ENCODE data around the gene AGPAT1. TPM values are rescaled to one million over a fixed set of nuclear protein-coding genes. Genes with fewer than 3 reads are reported as not detected.

Gene AGPAT1
- polyA plus RNA-seq, 1 donor (not counting 4 experiments of a cell fraction or from before 2014, with no cell fraction given): 46.4 TPM

GRCh38 chr6:32163559-32164258 is 12.2 kb downstream of the AGPAT1 start:
- H3K79me2 ChIP-seq (ENCODE audit: control insufficient read depth, insufficient read depth, low read length): no peaks in the 10 kb centered on the region
- H3K9ac ChIP-seq (ENCODE audit: control insufficient read depth, extremely low read depth, insufficient read depth, low read length): no peak overlapping the region
- H3K9me1 ChIP-seq (ENCODE audit: control insufficient read depth, extremely low read depth, insufficient read depth, low read length): no peaks in the 10 kb centered on the region
- no peaks in the 10 kb centered on the region for H3K27me3 ChIP-seq (ENCODE audit: control insufficient read depth, extremely low read depth, insufficient read depth, low read length)
- H3K27ac ChIP-seq (ENCODE audit: control insufficient read depth, insufficient read depth, low read length): no peak overlapping the region
- H3K4me2 ChIP-seq (ENCODE audit: control insufficient read depth, extremely low read depth, insufficient read depth, low read depth, low read length): no peak overlapping the region
- TF ChIP-seq CTCF (optimal IDR thresholded peaks at IDR 0.05 in 1 of 3, IDR thresholded peaks at IDR 0.05 in 1 of 3, conservative IDR thresholded peaks at IDR 0.05 in 1 of 3; ENCODE audit: extremely low read depth in 1 of 3, insufficient read depth in 2 of 3, low read length in 3 of 3) (no peak), EZH2 (IDR thresholded peaks at IDR 0.05; ENCODE audit: low read length) (no peak)
- H4K20me1 ChIP-seq (ENCODE audit: control insufficient read depth, extremely low read depth, insufficient read depth, low read length): no peaks in the 10 kb centered on the region
- no peak overlapping the region for H2AFZ ChIP-seq (ENCODE audit: control insufficient read depth, low read length)
- dilution Hi-C loops (cut with MboI; ENCODE audit: extremely low pct_ligation_motif_present, low sequenced_read_pairs): no loop called here
- DNase-seq (ENCODE audit: low read depth, low spot score): no peak
- no peak for FAIRE-seq
- H3K9me3 ChIP-seq (ENCODE audit: control insufficient read depth, low read depth, low read length): no peaks in the 10 kb centered on the region
- H3K4me3 ChIP-seq (ENCODE audit: control insufficient read depth in 2 of 3, extremely low read depth in 1 of 3, insufficient read depth in 2 of 3, low read depth in 1 of 3, low read length in 3 of 3): no peak overlapping the region
- peaks cover 10 to 13% of the 10 kb centered on the region in 2 experiments for H3K36me3 ChIP-seq (ENCODE audit: control insufficient read depth in 2 of 2, extremely low read depth in 1 of 2, insufficient read depth in 2 of 2, low read length in 2 of 2)
- no peaks in the 10 kb centered on the region for H3K4me1 ChIP-seq (ENCODE audit: control insufficient read depth, extremely low read depth, insufficient read depth, low read length)

GRCh38 chr6:32158052-32158451 is 17.8 kb downstream of the AGPAT1 start:
- Histone ChIP-seq H3K9me1 (ENCODE audit: control insufficient read depth, extremely low read depth, insufficient read depth, low read length) (no peaks in the 10 kb centered on the region), H3K9ac (ENCODE audit: control insufficient read depth, extremely low read depth, insufficient read depth, low read length) (no peak overlapping the region), H3K4me2 (ENCODE audit: control insufficient read depth, extremely low read depth, insufficient read depth, low read depth, low read length) (no peak overlapping the region), H3K36me3 (ENCODE audit: control insufficient read depth in 2 of 2, extremely low read depth in 1 of 2, insufficient read depth in 2 of 2, low read length in 2 of 2) (peaks cover 7 to 15% of the 10 kb centered on the region in 2 experiments), H3K4me1 (ENCODE audit: control insufficient read depth, extremely low read depth, insufficient read depth, low read length) (peaks cover 11% of the 10 kb centered on the region), H4K20me1 (ENCODE audit: control insufficient read depth, extremely low read depth, insufficient read depth, low read length) (no peaks in the 10 kb centered on the region), H3K4me3 (ENCODE audit: control insufficient read depth in 2 of 3, extremely low read depth in 1 of 3, insufficient read depth in 2 of 3, low read depth in 1 of 3, low read length in 3 of 3) (no peak overlapping the region), H3K9me3 (ENCODE audit: control insufficient read depth, low read depth, low read length) (no peaks in the 10 kb centered on the region), H3K27me3 (ENCODE audit: control insufficient read depth, extremely low read depth, insufficient read depth, low read length) (no peaks in the 10 kb centered on the region), H2AFZ (ENCODE audit: control insufficient read depth, low read length) (no peak overlapping the region), H3K79me2 (ENCODE audit: control insufficient read depth, insufficient read depth, low read length) (peaks cover 2% of the 10 kb centered on the region), H3K27ac (ENCODE audit: control insufficient read depth, insufficient read depth, low read length) (no peak overlapping the region)
- dilution Hi-C loops (cut with MboI; ENCODE audit: extremely low pct_ligation_motif_present, low sequenced_read_pairs): no loop called here
- no peak for FAIRE-seq
- DNase-seq (ENCODE audit: low read depth, low spot score): no peak
- no peak for TF ChIP-seq CTCF (optimal IDR thresholded peaks at IDR 0.05 in 1 of 3, IDR thresholded peaks at IDR 0.05 in 1 of 3, conservative IDR thresholded peaks at IDR 0.05 in 1 of 3; ENCODE audit: extremely low read depth in 1 of 3, insufficient read depth in 2 of 3, low read length in 3 of 3)
- no peak for TF ChIP-seq EZH2 (IDR thresholded peaks at IDR 0.05; ENCODE audit: low read length)

All from keratinocyte (primary cell).